Esophagus (tissue), 2 donors: ENCODE results near the gene PHF23. TPM values are rescaled to one million over a fixed set of nuclear protein-coding genes. Genes with fewer than 3 reads are reported as not detected.
"Not testable (repeated sequence)": the region's sequence is repeated elsewhere in the genome, so short reads cannot be mapped to it uniquely, and the experiment has no call there.

ENCODE experiments used
- H3K27ac ChIP-seq, 2 donors: one replicate each; pipeline ENCODE4 v1.5.1; 2013; ENCODE audit warnings: low read depth in 2 of 2, mild to moderate bottlenecking in 2 of 2, inconsistent platforms in 1 of 2, low read length in 1 of 2, moderate library complexity in 1 of 2
- H3K27me3 ChIP-seq, 2 donors: one replicate each; pipeline ENCODE4 v1.6.1; 2013; ENCODE audit warnings: low read length in 2 of 2, control low read depth in 1 of 2, mild to moderate bottlenecking in 1 of 2; ENCODE audit not compliant: insufficient read depth in 2 of 2, control insufficient read depth in 1 of 2
- H3K36me3 ChIP-seq, 2 donors: one replicate each; pipeline ENCODE4 v1.6.1; 2013; ENCODE audit warnings: low read length in 1 of 2; ENCODE audit not compliant: control insufficient read depth in 2 of 2, insufficient read depth in 2 of 2
- H3K4me1 ChIP-seq, 2 donors: one replicate each; pipeline ENCODE4 v1.6.1; 2013; ENCODE audit warnings: low read length in 1 of 2; ENCODE audit not compliant: control insufficient read depth in 2 of 2, insufficient read depth in 2 of 2
- H3K4me3 ChIP-seq, 2 donors: one replicate each; pipeline ENCODE4 v1.5.1; 2013; ENCODE audit warnings: low read length in 2 of 2, mild to moderate bottlenecking in 2 of 2, low read depth in 1 of 2, moderate library complexity in 1 of 2
- H3K9me3 ChIP-seq, 2 donors: one replicate each; pipeline ENCODE4 v1.6.1; 2013; ENCODE audit warnings: mild to moderate bottlenecking in 2 of 2, low read depth in 1 of 2, low read length in 1 of 2, moderate library complexity in 1 of 2; ENCODE audit not compliant: control insufficient read depth in 2 of 2, insufficient read depth in 1 of 2
- WGBS, 2 donors: extraction: QIAGEN DNeasy Blood & Tissue Kit; methylation state at CpG; one replicate each; pipeline ENCODE4 v1.1.7; 2013; 5-methylcytosine and 5-hydroxymethylcytosine counted together
- polyA plus RNA-seq, 2 donors: library from polyadenylated mRNA; stranded (reverse); fragments of 200-250 nt; gene quantifications; one replicate each; pipeline ENCODE4 v1.2.3, GENCODE V29; 2013
- donor health status: healthy with polysubstance abuse.
- donor health status: Bipolar disorder and iron deficiency.

Gene PHF23
- polyA plus RNA-seq, 2 donors = 22.4 to 29.6 TPM

- WGBS, 2 donors = 81% methylated on average over 6 of the region's 6 CpGs
- Histone ChIP-seq H3K4me1 (peaks cover 3 to 6% of the 10 kb centered on the region in 2 donors), H3K9me3 (no peaks in the 10 kb centered on the region), H3K27me3 (no peaks in the 10 kb centered on the region), H3K36me3 (peaks cover 0 to 5% of the 10 kb centered on the region in 2 donors), H3K4me3 (no peak overlapping the region), H3K27ac (peak overlapping the region in 1 of 2 donors; percentile 51)
Observed at GRCh38 chr17:7249214-7249613, 10.0 kb upstream of the PHF23 start.

GRCh38 chr17:7248796-7249195 lies 9.5 kb upstream of the PHF23 start:
- Histone ChIP-seq H3K4me1 (peaks cover 3 to 6% of the 10 kb centered on the region in 2 donors), H3K27ac (no peak overlapping the region)
- 67 to 72% methylated on average over 4 of the region's 4 CpGs for WGBS, 2 donors

GRCh38 chr17:7246779-7247178 lies 7.5 kb upstream of the PHF23 start:
- H3K36me3 ChIP-seq = peaks cover 0 to 5% of the 10 kb centered on the region in 2 donors
- H3K9me3 ChIP-seq = no peaks in the 10 kb centered on the region
- peak overlapping the region in 1 of 2 donors; percentile 56 for H3K27ac ChIP-seq
- peaks cover 3 to 7% of the 10 kb centered on the region in 2 donors for H3K4me1 ChIP-seq
- H3K27me3 ChIP-seq = no peaks in the 10 kb centered on the region
- WGBS, 2 donors = 91 to 92% methylated on average over 5 of the region's 5 CpGs
- no peak overlapping the region for H3K4me3 ChIP-seq

More at GRCh38 chr17:7248796-7249195, 9.5 kb upstream of the PHF23 start:
- Histone ChIP-seq H3K36me3 (peaks cover 0 to 5% of the 10 kb centered on the region in 2 donors), H3K9me3 (no peaks in the 10 kb centered on the region), H3K4me3 (no peak overlapping the region), H3K27me3 (no peaks in the 10 kb centered on the region)

- H3K36me3 ChIP-seq, H3K27me3 ChIP-seq, H3K4me1 ChIP-seq, H3K9me3 ChIP-seq: not testable (repeated sequence)
- Histone ChIP-seq H3K27ac (peak overlapping the region in 1 of 2 donors; percentile 40), H3K4me3 (peak overlapping the region in 1 of 2 donors; percentile 94)
- 67 to 76% methylated on average over 10 of the region's 10 CpGs for WGBS, 2 donors
Observed at GRCh38 chr17:7243838-7244237, 4.6 kb upstream of the PHF23 start.

- H3K27ac ChIP-seq = peak overlapping the region; percentile 98 to 100
- H3K36me3 ChIP-seq = peaks cover 4 to 5% of the 10 kb centered on the region in 2 donors
- H3K4me1 ChIP-seq = peaks cover 0 to 7% of the 10 kb centered on the region in 2 donors
- H3K27me3 ChIP-seq = no peaks in the 10 kb centered on the region
- peak overlapping the region; percentile 92 to 94 for H3K4me3 ChIP-seq
- no peaks in the 10 kb centered on the region for H3K9me3 ChIP-seq
- WGBS, 2 donors = 39% methylated on average over 2 of the region's 2 CpGs
Observed at GRCh38 chr17:7243453-7243729, 4.1 kb upstream of the PHF23 start.

- Histone ChIP-seq H3K27ac (peak overlapping the region; percentile 98 to 100), H3K36me3 (peaks cover 4 to 5% of the 10 kb centered on the region in 2 donors)
- 1% methylated on average over 35 to 49 of the region's 49 CpGs for WGBS, 2 donors
Observed at GRCh38 chr17:7242717-7243452, 3.6 kb upstream of the PHF23 start.

GRCh38 chr17:7241783-7242716 lies 2.8 kb upstream of the PHF23 start, which contains the start of gene GABARAP:
TSS of gene GABARAP (minus strand) at chr17:7242449. CDS start at chr17:7242330, 119 bp downstream.
- 0% methylated on average over 62 of the region's 62 CpGs for WGBS, 2 donors
- H3K4me3 ChIP-seq = peak within 1 kb of the TSS; percentile 92 to 94
- peaks cover 0 to 7% of the 10 kb centered on the region in 2 donors for H3K4me1 ChIP-seq
- peak within 1 kb of the TSS; percentile 98 to 100 for H3K27ac ChIP-seq
- H3K36me3 ChIP-seq = peaks cover 4 to 5% of the 10 kb centered on the region in 2 donors
- no peaks in the 10 kb centered on the region for H3K9me3 ChIP-seq
- H3K27me3 ChIP-seq = no peaks in the 10 kb centered on the region

More at GRCh38 chr17:7242717-7243452, 3.6 kb upstream of the PHF23 start:
- Histone ChIP-seq H3K27me3 (no peaks in the 10 kb centered on the region), H3K4me3 (peak overlapping the region; percentile 92 to 94), H3K4me1 (peaks cover 0 to 7% of the 10 kb centered on the region in 2 donors), H3K9me3 (no peaks in the 10 kb centered on the region)

GRCh38 chr17:7241090-7241733 lies 2.0 kb upstream of the PHF23 start:
- Histone ChIP-seq H3K27ac (peak overlapping the region; percentile 98 to 100), H3K4me3 (peak overlapping the region; percentile 92 to 94), H3K4me1 (peaks cover 0 to 7% of the 10 kb centered on the region in 2 donors), H3K36me3 (peaks cover 4 to 8% of the 10 kb centered on the region in 2 donors), H3K9me3 (no peaks in the 10 kb centered on the region), H3K27me3 (no peaks in the 10 kb centered on the region)
- WGBS, 2 donors = 30 to 32% methylated on average over 9 of the region's 9 CpGs

- Histone ChIP-seq H3K9me3 (no peaks in the 10 kb centered on the region), H3K27me3 (no peaks in the 10 kb centered on the region), H3K27ac (peak overlapping the region in 1 of 2 donors; percentile 53), H3K4me3 (peak overlapping the region in 1 of 2 donors; percentile 94), H3K4me1 (peaks cover 0 to 10% of the 10 kb centered on the region in 2 donors), H3K36me3 (peaks cover 4 to 13% of the 10 kb centered on the region in 2 donors)
- WGBS, 2 donors = 61 to 67% methylated on average over 4 of the region's 4 CpGs
Observed at GRCh38 chr17:7240375-7240774, 1.1 kb upstream of the PHF23 start.
